ENCODE measurements around the gene LINC00237. TPM values are rescaled to one million over a fixed set of nuclear protein-coding genes. Genes with fewer than 3 reads are reported as not detected.

Gene LINC00237
- total and polyA plus RNA-seq, 9 donors, result 0.72 TPM; not detected in 8

DNA sequence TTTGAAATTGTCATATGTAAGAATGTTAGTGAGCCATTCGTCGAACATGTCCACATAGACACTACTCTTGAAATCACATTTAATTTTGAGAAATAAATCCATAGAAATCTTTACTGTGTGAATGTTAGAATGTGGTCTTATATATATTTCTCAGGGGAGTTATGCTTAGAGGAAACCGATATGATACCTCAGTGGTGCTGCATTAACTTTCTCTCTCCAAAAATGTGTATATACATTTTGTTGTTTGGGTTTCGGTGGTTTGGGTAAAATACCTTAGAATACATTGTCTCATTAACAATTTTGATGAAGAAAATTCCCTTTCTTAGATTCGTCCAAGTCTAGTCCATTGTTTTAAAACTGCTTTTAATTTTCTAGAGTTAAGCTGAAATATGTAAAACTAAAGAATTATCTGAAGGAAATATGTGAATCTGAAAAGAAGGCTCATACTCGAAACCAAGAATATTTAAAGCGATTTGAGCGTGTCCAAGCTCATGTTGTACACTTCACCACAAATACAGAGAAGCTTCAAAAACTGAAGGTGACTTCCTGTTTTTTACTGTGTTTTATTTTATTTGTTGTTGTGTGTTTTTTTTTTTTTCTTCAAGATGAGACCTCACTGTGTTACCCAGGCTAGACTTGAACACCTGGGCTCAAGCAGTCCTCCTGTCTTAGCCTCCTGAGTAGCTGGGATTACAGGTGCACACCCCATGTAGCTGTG is 30.0 kb upstream of the LINC00237 start:
- no peak for TF ChIP-seq POLR2A (IDR thresholded peaks at IDR 0.05)
- TF ChIP-seq EP300 (IDR thresholded peaks at IDR 0.05), result no peak
- TF ChIP-seq, protein P1, sequence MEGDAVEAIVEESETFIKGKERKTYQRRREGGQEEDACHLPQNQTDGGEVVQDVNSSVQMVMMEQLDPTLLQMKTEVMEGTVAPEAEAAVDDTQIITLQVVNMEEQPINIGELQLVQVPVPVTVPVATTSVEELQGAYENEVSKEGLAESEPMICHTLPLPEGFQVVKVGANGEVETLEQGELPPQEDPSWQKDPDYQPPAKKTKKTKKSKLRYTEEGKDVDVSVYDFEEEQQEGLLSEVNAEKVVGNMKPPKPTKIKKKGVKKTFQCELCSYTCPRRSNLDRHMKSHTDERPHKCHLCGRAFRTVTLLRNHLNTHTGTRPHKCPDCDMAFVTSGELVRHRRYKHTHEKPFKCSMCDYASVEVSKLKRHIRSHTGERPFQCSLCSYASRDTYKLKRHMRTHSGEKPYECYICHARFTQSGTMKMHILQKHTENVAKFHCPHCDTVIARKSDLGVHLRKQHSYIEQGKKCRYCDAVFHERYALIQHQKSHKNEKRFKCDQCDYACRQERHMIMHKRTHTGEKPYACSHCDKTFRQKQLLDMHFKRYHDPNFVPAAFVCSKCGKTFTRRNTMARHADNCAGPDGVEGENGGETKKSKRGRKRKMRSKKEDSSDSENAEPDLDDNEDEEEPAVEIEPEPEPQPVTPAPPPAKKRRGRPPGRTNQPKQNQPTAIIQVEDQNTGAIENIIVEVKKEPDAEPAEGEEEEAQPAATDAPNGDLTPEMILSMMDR (IDR thresholded peaks at IDR 0.05), result no peak
- H3K27me3 ChIP-seq, result no peaks in the 10 kb centered on the region
- no peak for DNase-seq
- intact Hi-C loops (cut with DNase I), result no loop called here
- H3K4me3 ChIP-seq, result no peak overlapping the region
- H3K27ac ChIP-seq, result no peak overlapping the region
- 95 to 96% (median 96%) methylated on average over 8 of the region's 8 CpGs for WGBS, 3 donors
- H3K4me1 ChIP-seq (ENCODE audit: insufficient read depth), result no peaks in the 10 kb centered on the region
- H3K36me3 ChIP-seq, result no peaks in the 10 kb centered on the region
- H3K9me3 ChIP-seq, result no peaks in the 10 kb centered on the region

GRCh38 chr20:21134883-21135493 is 28.8 kb upstream of the LINC00237 start:
- TF ChIP-seq POLR2A (IDR thresholded peaks at IDR 0.05) (no peak), EP300 (IDR thresholded peaks at IDR 0.05) (no peak)
- TF ChIP-seq, protein P1 (IDR thresholded peaks at IDR 0.05), result no peak
- no peak overlapping the region for H3K27ac ChIP-seq
- no peaks in the 10 kb centered on the region for H3K27me3 ChIP-seq
- no peaks in the 10 kb centered on the region for H3K9me3 ChIP-seq
- WGBS, 3 donors, result 95 to 96% (median 96%) methylated on average over 10 of the region's 10 CpGs
- H3K4me3 ChIP-seq, result no peak overlapping the region
- DNase-seq, result no peak
- H3K4me1 ChIP-seq (ENCODE audit: insufficient read depth), result no peaks in the 10 kb centered on the region
- intact Hi-C loops (cut with DNase I), result no loop called here
- no peaks in the 10 kb centered on the region for H3K36me3 ChIP-seq

GRCh38 chr20:21133917-21134622 is 27.9 kb upstream of the LINC00237 start:
- intact Hi-C loops (cut with DNase I), result no loop called here
- no peak overlapping the region for H3K27ac ChIP-seq
- TF ChIP-seq EP300 (IDR thresholded peaks at IDR 0.05) (no peak), POLR2A (IDR thresholded peaks at IDR 0.05) (no peak)
- TF ChIP-seq, protein P1 (IDR thresholded peaks at IDR 0.05), result no peak
- no peaks in the 10 kb centered on the region for H3K36me3 ChIP-seq
- no peak overlapping the region for H3K4me3 ChIP-seq
- no peaks in the 10 kb centered on the region for H3K9me3 ChIP-seq
- no peak for DNase-seq
- H3K4me1 ChIP-seq (ENCODE audit: insufficient read depth), result no peaks in the 10 kb centered on the region
- WGBS, 3 donors, result 92 to 95% (median 92%) methylated on average over 16 of the region's 16 CpGs
- no peaks in the 10 kb centered on the region for H3K27me3 ChIP-seq

DNA sequence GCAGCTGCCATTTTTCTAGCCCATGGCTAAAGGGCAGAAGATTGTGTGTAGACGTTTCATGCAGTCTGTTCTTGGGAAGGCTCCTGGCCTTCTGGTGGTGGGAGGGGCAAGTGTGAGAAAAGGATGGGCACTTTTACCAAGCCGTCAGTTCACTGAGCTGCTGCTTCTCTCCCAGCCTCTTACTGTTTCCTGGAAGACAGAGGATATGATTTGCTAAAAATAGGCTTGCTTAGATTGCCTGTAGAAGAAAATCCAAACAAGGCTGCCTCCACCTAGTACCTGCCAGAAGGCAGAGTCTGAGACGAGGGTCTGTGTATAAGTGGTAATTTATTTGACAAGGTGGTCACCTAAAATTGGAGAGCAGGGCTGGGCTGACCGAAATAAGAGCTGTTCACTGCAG is 27.2 kb upstream of the LINC00237 start:
- Histone ChIP-seq H3K27me3 (no peaks in the 10 kb centered on the region), H3K4me1 (ENCODE audit: insufficient read depth) (no peaks in the 10 kb centered on the region), H3K27ac (no peak overlapping the region), H3K36me3 (no peaks in the 10 kb centered on the region), H3K9me3 (no peaks in the 10 kb centered on the region), H3K4me3 (no peak overlapping the region)
- DNase-seq, result no peak
- TF ChIP-seq, protein P1 (IDR thresholded peaks at IDR 0.05), result no peak
- no peak for TF ChIP-seq POLR2A (IDR thresholded peaks at IDR 0.05)
- no peak for TF ChIP-seq EP300 (IDR thresholded peaks at IDR 0.05)
- intact Hi-C loops (cut with DNase I), result no loop called here
- WGBS, 3 donors, result 71 to 72% (median 72%) methylated on average over 4 of the region's 4 CpGs

Data from ovary (tissue), 9 donors.